ENCODE results near the gene AMH. TPM values are rescaled to one million over a fixed set of nuclear protein-coding genes. Genes with fewer than 3 reads are reported as not detected.

AMH gene
- total RNA-seq, 2 experiments from 2014 or later: 14.8 to 49.7 TPM

DNA sequence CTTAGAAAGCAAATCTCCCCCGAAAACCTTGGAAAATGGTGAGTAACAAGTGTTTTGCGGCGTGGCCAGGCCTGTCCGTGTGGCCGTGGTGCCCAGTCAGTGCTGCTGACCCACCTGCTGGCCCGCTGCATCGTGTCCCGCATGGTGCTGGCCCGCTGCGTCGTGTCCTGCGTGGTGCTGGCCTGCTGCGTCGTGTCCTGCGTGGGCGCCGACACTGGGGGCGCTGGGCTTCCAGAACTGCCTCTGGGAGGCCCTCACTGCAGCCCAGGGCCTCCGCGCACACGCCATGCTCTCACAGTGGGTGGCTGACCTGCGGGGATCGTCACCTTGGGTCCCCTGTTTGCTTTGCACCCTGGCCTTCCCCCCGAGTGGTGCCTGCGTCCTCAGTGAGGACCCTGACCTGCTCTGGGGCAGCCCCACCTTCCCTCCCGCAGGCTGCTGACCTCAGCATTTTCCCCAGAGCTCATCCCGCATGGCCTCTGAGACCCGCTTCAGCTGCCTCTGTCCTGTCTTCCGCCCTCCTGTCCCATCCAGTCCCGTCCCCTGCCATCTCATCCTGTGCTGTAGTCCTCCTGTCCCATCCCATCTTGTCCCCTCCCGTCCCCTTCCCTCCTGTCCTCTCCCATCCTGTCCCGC lies 23.6 kb upstream of the AMH start:
- Histone ChIP-seq H3K4me1 (ENCODE audit: insufficient read depth, low read length, poor library complexity, severe bottlenecking) (peaks cover 61% of the 10 kb centered on the region), H3K27ac (ENCODE audit: low read depth, low read length, poor library complexity, severe bottlenecking) (no peak overlapping the region), H3K9me3 (ENCODE audit: low read length) (no peaks in the 10 kb centered on the region), H3K4me2 (ENCODE audit: low read length) (no peak overlapping the region), H3K4me3 (ENCODE audit: low read depth, low read length, poor library complexity, severe bottlenecking) (no peak overlapping the region), H3K9me2 (ENCODE audit: insufficient read depth, low read length) (no peaks in the 10 kb centered on the region), H2AFZ (ENCODE audit: low read length) (no peak overlapping the region), H3K79me2 (ENCODE audit: insufficient read depth, low read depth, low read length) (peaks cover 10% of the 10 kb centered on the region; the same call in 1 of the 2 replicates), H3K36me3 (ENCODE audit: insufficient read depth, low read length) (peaks cover 66% of the 10 kb centered on the region), H4K20me1 (ENCODE audit: insufficient read depth, low read length) (no peaks in the 10 kb centered on the region)
- BruUV-seq (replicated peaks): no TSS peak
- TF ChIP-seq, protein P1, sequence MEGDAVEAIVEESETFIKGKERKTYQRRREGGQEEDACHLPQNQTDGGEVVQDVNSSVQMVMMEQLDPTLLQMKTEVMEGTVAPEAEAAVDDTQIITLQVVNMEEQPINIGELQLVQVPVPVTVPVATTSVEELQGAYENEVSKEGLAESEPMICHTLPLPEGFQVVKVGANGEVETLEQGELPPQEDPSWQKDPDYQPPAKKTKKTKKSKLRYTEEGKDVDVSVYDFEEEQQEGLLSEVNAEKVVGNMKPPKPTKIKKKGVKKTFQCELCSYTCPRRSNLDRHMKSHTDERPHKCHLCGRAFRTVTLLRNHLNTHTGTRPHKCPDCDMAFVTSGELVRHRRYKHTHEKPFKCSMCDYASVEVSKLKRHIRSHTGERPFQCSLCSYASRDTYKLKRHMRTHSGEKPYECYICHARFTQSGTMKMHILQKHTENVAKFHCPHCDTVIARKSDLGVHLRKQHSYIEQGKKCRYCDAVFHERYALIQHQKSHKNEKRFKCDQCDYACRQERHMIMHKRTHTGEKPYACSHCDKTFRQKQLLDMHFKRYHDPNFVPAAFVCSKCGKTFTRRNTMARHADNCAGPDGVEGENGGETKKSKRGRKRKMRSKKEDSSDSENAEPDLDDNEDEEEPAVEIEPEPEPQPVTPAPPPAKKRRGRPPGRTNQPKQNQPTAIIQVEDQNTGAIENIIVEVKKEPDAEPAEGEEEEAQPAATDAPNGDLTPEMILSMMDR (conservative IDR thresholded peaks at IDR 0.05; ENCODE audit: low read length): no peak
- no peak for TF ChIP-seq EZH2phosphoT487 (IDR thresholded peaks at IDR 0.05; ENCODE audit: borderline replicate concordance, low read depth, low read length)
- no peak for DNase-seq (ENCODE audit: low spot score)
- POLR2A ChIA-PET: no interaction called here
- CTCF ChIA-PET (ENCODE audit: unreplicated experiment): no interaction called here
- intact Hi-C loops (cut with micrococcal nuclease; ENCODE audit: unreplicated experiment): loop anchor here (2.0 kb wide), 1 partner anchor 69 kb away; no protein-coding TSS in a partner anchor

DNA sequence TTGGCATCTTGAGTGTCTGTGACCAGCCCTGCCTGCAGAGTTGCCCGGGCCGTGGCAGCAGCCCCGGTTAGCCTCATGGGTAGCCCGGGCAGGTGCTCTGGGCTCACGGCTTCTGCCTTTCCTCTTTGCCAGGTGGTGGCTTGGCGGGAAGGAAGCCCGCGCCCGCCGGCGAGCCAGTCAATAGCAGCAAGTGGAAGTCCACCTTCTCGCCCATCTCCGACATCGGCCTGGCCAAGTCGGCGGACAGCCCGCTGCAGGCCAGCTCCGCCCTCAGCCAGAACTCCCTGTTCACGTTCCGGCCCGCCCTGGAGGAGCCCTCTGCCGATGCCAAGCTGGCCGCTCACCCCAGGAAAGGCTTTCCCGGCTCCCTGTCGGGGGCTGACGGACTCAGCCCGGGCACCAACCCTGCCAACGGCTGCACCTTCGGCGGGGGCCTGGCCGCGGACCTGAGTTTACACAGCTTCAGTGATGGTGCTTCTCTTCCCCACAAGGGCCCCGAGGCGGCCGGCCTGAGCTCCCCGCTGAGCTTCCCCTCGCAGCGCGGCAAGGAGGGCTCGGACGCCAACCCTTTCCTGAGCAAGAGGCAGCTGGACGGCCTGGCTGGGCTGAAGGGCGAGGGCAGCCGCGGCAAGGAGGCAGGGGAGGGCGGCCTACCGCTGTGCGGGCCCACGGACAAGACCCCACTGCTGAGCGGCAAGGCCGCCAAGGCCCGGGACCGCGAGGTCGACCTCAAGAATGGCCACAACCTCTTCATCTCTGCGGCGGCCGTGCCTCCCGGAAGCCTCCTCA lies 22.9 kb upstream of the AMH start:
- intact Hi-C loops (cut with micrococcal nuclease; ENCODE audit: unreplicated experiment): loop anchor here (2.0 kb wide), 1 partner anchor 69 kb away; no protein-coding TSS in a partner anchor
- Histone ChIP-seq H3K27ac (ENCODE audit: low read depth, low read length, poor library complexity, severe bottlenecking) (no peak overlapping the region), H3K36me3 (ENCODE audit: insufficient read depth, low read length) (peaks cover 72% of the 10 kb centered on the region), H3K9me3 (ENCODE audit: low read length) (no peaks in the 10 kb centered on the region), H3K79me2 (ENCODE audit: insufficient read depth, low read depth, low read length) (peaks cover 10% of the 10 kb centered on the region; the same call in 1 of the 2 replicates), H3K4me2 (ENCODE audit: low read length) (no peak overlapping the region), H4K20me1 (ENCODE audit: insufficient read depth, low read length) (no peaks in the 10 kb centered on the region), H3K4me3 (ENCODE audit: low read depth, low read length, poor library complexity, severe bottlenecking) (no peak overlapping the region), H3K9me2 (ENCODE audit: insufficient read depth, low read length) (no peaks in the 10 kb centered on the region), H3K4me1 (ENCODE audit: insufficient read depth, low read length, poor library complexity, severe bottlenecking) (peaks cover 55% of the 10 kb centered on the region), H2AFZ (ENCODE audit: low read length) (no peak overlapping the region)
- no TSS peak for BruUV-seq (replicated peaks)
- ChIA-PET POLR2A (no interaction called here), CTCF (ENCODE audit: unreplicated experiment) (no interaction called here)
- no peak for TF ChIP-seq EZH2phosphoT487 (IDR thresholded peaks at IDR 0.05; ENCODE audit: borderline replicate concordance, low read depth, low read length)
- TF ChIP-seq, protein P1 (conservative IDR thresholded peaks at IDR 0.05; ENCODE audit: low read length): no peak
- DNase-seq (ENCODE audit: low spot score): no peak
